IMR-90 (cell line): ENCODE results near the gene RNF144A.

Experiments
- CEBPB ChIP-seq: IDR thresholded peaks from 2 replicates; pipeline ENCODE4 v1.6.1; 2012; ENCODE audit warnings: low read depth, low read length, improper control_type of control experiment
- CHD1 ChIP-seq: IDR thresholded peaks from 2 replicates; pipeline ENCODE4 v1.6.1; 2012; ENCODE audit warnings: low read depth, low read length, improper control_type of control experiment
- FOS ChIP-seq: fragments of 150-350 bp; IDR thresholded peaks from 2 replicates; pipeline ENCODE4 v1.6.1; 2016; ENCODE audit warnings: low read depth, low read length
- MAFK ChIP-seq: IDR thresholded peaks from 2 replicates; pipeline ENCODE4 v1.6.1; 2012; ENCODE audit warnings: low read depth, low read length, improper control_type of control experiment
- MAZ ChIP-seq: IDR thresholded peaks from 2 replicates; pipeline ENCODE4 v1.6.1; 2012; ENCODE audit warnings: low read depth, mild to moderate bottlenecking, low read length, improper control_type of control experiment, moderate library complexity, borderline replicate concordance
- MXI1 ChIP-seq: IDR thresholded peaks from 2 replicates; pipeline ENCODE4 v1.6.1; 2012; ENCODE audit warnings: low read depth, mild to moderate bottlenecking, low read length, moderate library complexity, borderline replicate concordance
- POLR2A ChIP-seq: IDR thresholded peaks from 2 replicates; pipeline ENCODE4 v1.6.1; 2012; ENCODE audit warnings: mild to moderate bottlenecking, low read depth, low read length
- RAD21 ChIP-seq: IDR thresholded peaks from 2 replicates; pipeline ENCODE4 v1.6.1; 2012; ENCODE audit warnings: low read length, improper control_type of control experiment
- RCOR1 ChIP-seq: IDR thresholded peaks from 2 replicates; pipeline ENCODE4 v1.6.1; 2012; ENCODE audit warnings: mild to moderate bottlenecking, low read length, improper control_type of control experiment; ENCODE audit not compliant: insufficient replicate concordance
- RFX5 ChIP-seq: IDR thresholded peaks from 2 replicates; pipeline ENCODE4 v1.8.0; 2012; ENCODE audit warnings: low read depth, mild to moderate bottlenecking, low read length, moderate library complexity
- TF ChIP-seq, protein P1 (sequence below): conservative IDR thresholded peaks from 2 replicates; pipeline ENCODE4 v1.5.1; 2012; ENCODE audit warnings: mild to moderate bottlenecking, low read depth, low read length, improper control_type of control experiment
- TF ChIP-seq, protein P2 (sequence below): fragments of 150-350 bp; IDR thresholded peaks from 2 replicates; pipeline ENCODE4 v1.6.1; 2017; ENCODE audit warnings: mild to moderate bottlenecking, antibody characterized with exemption, low read length, low read depth
- TF ChIP-seq, protein P3 (sequence below): fragments of 150-350 bp; IDR thresholded peaks from 2 replicates; pipeline ENCODE4 v1.6.1; 2016; ENCODE audit warnings: low read depth, mild to moderate bottlenecking, low read length, moderate library complexity, borderline replicate concordance

DNA sequence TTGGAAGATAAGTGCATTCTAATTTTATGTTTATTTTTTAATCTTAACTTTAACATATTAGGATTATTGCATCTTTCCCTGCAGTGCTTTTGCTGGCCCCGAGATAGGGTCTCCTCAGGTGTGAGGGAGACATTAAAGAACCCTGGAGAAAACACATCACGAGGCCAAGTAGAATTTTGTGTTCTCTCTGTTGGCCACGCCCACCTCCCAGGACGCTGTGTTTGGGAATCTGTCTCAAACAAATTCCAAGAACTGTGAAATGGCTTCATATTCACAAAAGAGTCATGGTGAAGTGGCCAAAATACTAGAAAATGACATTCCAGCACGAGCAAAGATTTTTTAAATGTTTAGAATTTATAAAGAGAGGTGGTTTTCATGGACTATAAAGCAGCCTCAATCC is 27.3 kb downstream of the RNF144A start:
- TF ChIP-seq MAZ (no peak), MAFK (no peak), POLR2A (no peak), RAD21 (no peak), FOS (no peak), CHD1 (no peak), RFX5 (no peak), CEBPB (no peak), MXI1 (no peak), RCOR1 (no peak)
- TF ChIP-seq, protein P1, sequence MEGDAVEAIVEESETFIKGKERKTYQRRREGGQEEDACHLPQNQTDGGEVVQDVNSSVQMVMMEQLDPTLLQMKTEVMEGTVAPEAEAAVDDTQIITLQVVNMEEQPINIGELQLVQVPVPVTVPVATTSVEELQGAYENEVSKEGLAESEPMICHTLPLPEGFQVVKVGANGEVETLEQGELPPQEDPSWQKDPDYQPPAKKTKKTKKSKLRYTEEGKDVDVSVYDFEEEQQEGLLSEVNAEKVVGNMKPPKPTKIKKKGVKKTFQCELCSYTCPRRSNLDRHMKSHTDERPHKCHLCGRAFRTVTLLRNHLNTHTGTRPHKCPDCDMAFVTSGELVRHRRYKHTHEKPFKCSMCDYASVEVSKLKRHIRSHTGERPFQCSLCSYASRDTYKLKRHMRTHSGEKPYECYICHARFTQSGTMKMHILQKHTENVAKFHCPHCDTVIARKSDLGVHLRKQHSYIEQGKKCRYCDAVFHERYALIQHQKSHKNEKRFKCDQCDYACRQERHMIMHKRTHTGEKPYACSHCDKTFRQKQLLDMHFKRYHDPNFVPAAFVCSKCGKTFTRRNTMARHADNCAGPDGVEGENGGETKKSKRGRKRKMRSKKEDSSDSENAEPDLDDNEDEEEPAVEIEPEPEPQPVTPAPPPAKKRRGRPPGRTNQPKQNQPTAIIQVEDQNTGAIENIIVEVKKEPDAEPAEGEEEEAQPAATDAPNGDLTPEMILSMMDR = no peak
- TF ChIP-seq, protein P2, sequence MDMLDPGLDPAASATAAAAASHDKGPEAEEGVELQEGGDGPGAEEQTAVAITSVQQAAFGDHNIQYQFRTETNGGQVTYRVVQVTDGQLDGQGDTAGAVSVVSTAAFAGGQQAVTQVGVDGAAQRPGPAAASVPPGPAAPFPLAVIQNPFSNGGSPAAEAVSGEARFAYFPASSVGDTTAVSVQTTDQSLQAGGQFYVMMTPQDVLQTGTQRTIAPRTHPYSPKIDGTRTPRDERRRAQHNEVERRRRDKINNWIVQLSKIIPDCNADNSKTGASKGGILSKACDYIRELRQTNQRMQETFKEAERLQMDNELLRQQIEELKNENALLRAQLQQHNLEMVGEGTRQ = no peak
- TF ChIP-seq, protein P3, sequence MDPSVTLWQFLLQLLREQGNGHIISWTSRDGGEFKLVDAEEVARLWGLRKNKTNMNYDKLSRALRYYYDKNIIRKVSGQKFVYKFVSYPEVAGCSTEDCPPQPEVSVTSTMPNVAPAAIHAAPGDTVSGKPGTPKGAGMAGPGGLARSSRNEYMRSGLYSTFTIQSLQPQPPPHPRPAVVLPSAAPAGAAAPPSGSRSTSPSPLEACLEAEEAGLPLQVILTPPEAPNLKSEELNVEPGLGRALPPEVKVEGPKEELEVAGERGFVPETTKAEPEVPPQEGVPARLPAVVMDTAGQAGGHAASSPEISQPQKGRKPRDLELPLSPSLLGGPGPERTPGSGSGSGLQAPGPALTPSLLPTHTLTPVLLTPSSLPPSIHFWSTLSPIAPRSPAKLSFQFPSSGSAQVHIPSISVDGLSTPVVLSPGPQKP = no peak
